HEK293 (cell line): ENCODE results near the gene TRIM40.

Experiments
- ELK4 ChIP-seq: IDR thresholded peaks from 2 replicates; pipeline ENCODE4 v1.6.1; 2011; ENCODE audit warnings: mild to moderate bottlenecking, low read depth, low read length, borderline replicate concordance
- HIC1 ChIP-seq: fragments of 450-650 bp; formaldehyde crosslinking; IDR thresholded peaks from 2 replicates; pipeline ENCODE4 v1.5.1; 2016; ENCODE audit warnings: missing biosample characterization, missing genetic modification characterization
- OVOL3 ChIP-seq: fragments of 450-650 bp; formaldehyde crosslinking; IDR thresholded peaks from 2 replicates; pipeline ENCODE4 v1.5.1; 2016; ENCODE audit warnings: missing biosample characterization, missing genetic modification characterization
- PATZ1 ChIP-seq: fragments of 450-650 bp; formaldehyde crosslinking; IDR thresholded peaks from 2 replicates; pipeline ENCODE4 v1.5.1; 2016; ENCODE audit warnings: missing biosample characterization, missing genetic modification characterization
- ZBTB26 ChIP-seq: fragments of 450-650 bp; formaldehyde crosslinking; optimal IDR thresholded peaks from 2 replicates; pipeline ENCODE3; 2016; ENCODE audit warnings: missing biosample characterization, mild to moderate bottlenecking, missing genetic modification characterization
- ZIC2 ChIP-seq: fragments of 450-650 bp; formaldehyde crosslinking; IDR thresholded peaks from 2 replicates; pipeline ENCODE4 v1.5.1; 2016; ENCODE audit warnings: missing biosample characterization, missing genetic modification characterization
- ZNF280D ChIP-seq: fragments of 450-650 bp; formaldehyde crosslinking; IDR thresholded peaks from 2 replicates; pipeline ENCODE4 v1.5.1; 2016; ENCODE audit warnings: missing biosample characterization, missing genetic modification characterization
- ZNF302 ChIP-seq: fragments of 450-650 bp; formaldehyde crosslinking; IDR thresholded peaks from 2 replicates; pipeline ENCODE4 v1.5.1; 2016; ENCODE audit warnings: missing biosample characterization, missing genetic modification characterization, low read depth
- ZNF335 ChIP-seq: fragments of 450-650 bp; formaldehyde crosslinking; conservative IDR thresholded peaks from 2 replicates; pipeline ENCODE4 v1.5.1; 2016; ENCODE audit warnings: missing biosample characterization, missing genetic modification characterization
- ZNF518A ChIP-seq: fragments of 450-650 bp; formaldehyde crosslinking; conservative IDR thresholded peaks from 2 replicates; pipeline ENCODE4 v1.5.1; 2016; ENCODE audit warnings: low read depth, missing biosample characterization, missing genetic modification characterization
- ZNF548 ChIP-seq: fragments of 450-650 bp; formaldehyde crosslinking; IDR thresholded peaks from 2 replicates; pipeline ENCODE4 v1.5.1; 2016; ENCODE audit warnings: missing biosample characterization, missing genetic modification characterization
- ZNF580 ChIP-seq: fragments of 450-650 bp; formaldehyde crosslinking; IDR thresholded peaks from 2 replicates; pipeline ENCODE4 v1.5.1; 2016; ENCODE audit warnings: missing biosample characterization, missing genetic modification characterization
- ZNF623 ChIP-seq: fragments of 450-650 bp; formaldehyde crosslinking; IDR thresholded peaks from 2 replicates; pipeline ENCODE4 v1.5.1; 2016; ENCODE audit warnings: missing biosample characterization, missing genetic modification characterization
- ZNF654 ChIP-seq: fragments of 450-650 bp; formaldehyde crosslinking; IDR thresholded peaks from 2 replicates; pipeline ENCODE4 v1.5.1; 2016; ENCODE audit warnings: low read depth, missing biosample characterization, missing genetic modification characterization
- ZNF658 ChIP-seq: fragments of 450-650 bp; formaldehyde crosslinking; IDR thresholded peaks from 2 replicates; pipeline ENCODE4; 2016; ENCODE audit warnings: missing biosample characterization, missing genetic modification characterization
- ZNF670 ChIP-seq: fragments of 450-650 bp; formaldehyde crosslinking; IDR thresholded peaks from 2 replicates; pipeline ENCODE4 v1.5.1; 2016; ENCODE audit warnings: missing biosample characterization, missing genetic modification characterization, low read depth
- ZNF785 ChIP-seq: fragments of 450-650 bp; formaldehyde crosslinking; IDR thresholded peaks from 2 replicates; pipeline ENCODE4 v1.5.1; 2016; ENCODE audit warnings: missing biosample characterization, missing genetic modification characterization
- ZNF791 ChIP-seq: fragments of 450-650 bp; formaldehyde crosslinking; IDR thresholded peaks from 2 replicates; pipeline ENCODE4 v1.5.1; 2016; ENCODE audit warnings: missing biosample characterization, missing genetic modification characterization
- ZNF837 ChIP-seq: fragments of 450-650 bp; formaldehyde crosslinking; IDR thresholded peaks from 2 replicates; pipeline ENCODE4 v1.5.1; 2016; ENCODE audit warnings: missing biosample characterization, missing genetic modification characterization
- ZSCAN4 ChIP-seq: fragments of 450-650 bp; formaldehyde crosslinking; IDR thresholded peaks from 2 replicates; pipeline ENCODE4 v1.5.1; 2017; ENCODE audit warnings: missing biosample characterization, missing genetic modification characterization

TRIM40 gene

GRCh38 chr6:30162265-30163089, 26.5 kb downstream of the TRIM40 start (continued):
- TF ChIP-seq ZBTB26 (tag by site-specific recombination), result no peak
- TF ChIP-seq ZSCAN4 (tag by site-specific recombination), result no peak
- no peak for TF ChIP-seq ZNF670
- TF ChIP-seq ZNF548, result peak; percentile 10; the same call in 1 of the 2 replicates
- peak; percentile 92 for TF ChIP-seq ZNF580
- no peak for TF ChIP-seq OVOL3
- TF ChIP-seq ZNF518A, result peak; percentile 99
- TF ChIP-seq ZNF658 (tag by site-specific recombination), result no peak
- TF ChIP-seq ZNF335, result 0 out of 2 replicates have a peak, but pooled peaks have one; percentile 27
- no peak for TF ChIP-seq ZNF302 (tag by site-specific recombination)
- no peak for TF ChIP-seq ZNF785 (tag by site-specific recombination)
- TF ChIP-seq ZNF837 (tag by site-specific recombination), result no peak
- peak; percentile 64 for TF ChIP-seq ZNF654 (tag by site-specific recombination)
- TF ChIP-seq HIC1 (tag by site-specific recombination), result no peak; the same call in 1 of the 2 replicates
- TF ChIP-seq ZNF791 (tag by site-specific recombination), result no peak; the same call in 1 of the 2 replicates
- no peak for TF ChIP-seq ZNF280D (tag by site-specific recombination)
- no peak for TF ChIP-seq ELK4
- TF ChIP-seq PATZ1 (tag by site-specific recombination), result no peak
- TF ChIP-seq ZNF623, result peak; percentile 93
- no peak for TF ChIP-seq ZIC2
